H1 (cell line): ENCODE results near the gene ADTRP. TPM values are rescaled to one million over a fixed set of nuclear protein-coding genes. Genes with fewer than 3 reads are reported as not detected.

Experiments used
- CTCF ChIA-PET: fragments of 300-600 bp; sonication (Branson Sonifier 250); formaldehyde crosslinking; loops from one replicate; lab custom pipeline; 2021; ENCODE audit not compliant: partially characterized antibody; lab: Charles Lee
- POLR2A ChIA-PET: fragments of 300-600 bp; sonication (Branson Sonifier 250); formaldehyde crosslinking; loops from one replicate; lab custom pipeline; 2021; ENCODE audit warnings: inconsistent platforms; ENCODE audit not compliant: partially characterized antibody; lab: Charles Lee
- DNase-seq, 2 experiments: peaks; one replicate each; pipeline versions ENCODE4 v3.0.0 to v3.0.0-alpha.2; 2010 to 2022; ENCODE audit warnings: low spot score in 2 of 2, low read depth in 1 of 2, mixed read lengths in 1 of 2
- FAIRE-seq: peaks from 2 replicates; lab custom pipeline; 2011; peaks lifted over from hg19 to GRCh38; lab: Jason Lieb, UNC
- H2AFZ ChIP-seq: 2 replicates; pipeline ENCODE4 v1.8.1; 2012; ENCODE audit warnings: low read length, inconsistent platforms
- H2AK5ac ChIP-seq: 2 replicates; pipeline ENCODE4 v1.6.1; 2013; ENCODE audit warnings: low read depth, low read length
- H2BK120ac ChIP-seq: replicated peaks from 2 replicates; pipeline ENCODE3; 2013; ENCODE audit warnings: low read depth, low read length, inconsistent platforms
- H2BK12ac ChIP-seq: 2 replicates; pipeline ENCODE4 v1.6.1; 2013; ENCODE audit warnings: low read depth, low read length
- H2BK15ac ChIP-seq: 2 replicates; pipeline ENCODE4 v1.6.1; 2013; ENCODE audit warnings: low read length
- H2BK20ac ChIP-seq: 2 replicates; pipeline ENCODE4 v1.6.1; 2013; ENCODE audit warnings: low read length
- H2BK5ac ChIP-seq: 2 replicates; pipeline ENCODE4 v1.6.1; 2013; ENCODE audit warnings: low read depth, low read length
- H3K14ac ChIP-seq: 2 replicates; pipeline ENCODE4 v1.6.1; 2013; ENCODE audit warnings: inconsistent platforms; ENCODE audit not compliant: insufficient read length
- H3K18ac ChIP-seq: 2 replicates; pipeline ENCODE4 v1.6.1; 2013; ENCODE audit warnings: low read length; ENCODE audit errors: extremely low read depth
- H3K23ac ChIP-seq: 2 replicates; pipeline ENCODE4 v1.6.1; 2013; ENCODE audit warnings: inconsistent platforms; ENCODE audit not compliant: insufficient read length
- H3K23me2 ChIP-seq: 2 replicates; pipeline ENCODE4 v1.6.1; 2013; ENCODE audit warnings: low read depth, low read length
- H3K27ac ChIP-seq: 2 replicates; pipeline ENCODE4 v1.6.1; 2011; ENCODE audit warnings: low read depth, low read length, inconsistent platforms
- H3K27me3 ChIP-seq, 4 experiments: replicated peaks in 1 of 4; 1 replicate in 1 of 4; 2 replicates in 3 of 4; pipeline versions ENCODE4 v1.6.1 to v1.8.1; 2011 to 2013; ENCODE audit warnings: low read length in 3 of 4, mild to moderate bottlenecking in 3 of 4, inconsistent platforms in 2 of 4, mixed read lengths in 2 of 4, moderate library complexity in 1 of 4; ENCODE audit not compliant: control insufficient read depth in 3 of 4, insufficient read depth in 3 of 4; ENCODE audit errors: extremely low read depth in 1 of 4
- H3K36me3 ChIP-seq, 4 experiments: 2 replicates each; pipeline versions ENCODE4 v1.6.1 to v1.8.1; 2011 to 2013; ENCODE audit warnings: mild to moderate bottlenecking in 4 of 4, low read length in 3 of 4, moderate library complexity in 2 of 4, control low read depth in 1 of 4, inconsistent platforms in 1 of 4; ENCODE audit not compliant: insufficient read depth in 4 of 4, control insufficient read depth in 2 of 4
- H3K4ac ChIP-seq: replicated peaks from 2 replicates; pipeline ENCODE3; 2013; ENCODE audit warnings: low read length, low read depth, mixed read lengths, inconsistent platforms; ENCODE audit not compliant: insufficient read length
- H3K4me1 ChIP-seq, 4 experiments: replicated peaks in 1 of 4; 1 replicate in 1 of 4; 2 replicates in 3 of 4; pipeline versions ENCODE4 v1.6.1 to v1.8.1; 2011 to 2013; ENCODE audit warnings: low read length in 3 of 4, inconsistent platforms in 2 of 4, mixed read lengths in 1 of 4; ENCODE audit not compliant: insufficient read depth in 4 of 4, control insufficient read depth in 3 of 4
- H3K4me2 ChIP-seq, 2 experiments: 2 replicates each; pipeline versions ENCODE4 v1.6.1 to v1.8.1; 2011 to 2013; ENCODE audit warnings: low read depth in 2 of 2, low read length in 2 of 2, control low read depth in 1 of 2, inconsistent platforms in 1 of 2, mild to moderate bottlenecking in 1 of 2; ENCODE audit not compliant: insufficient read depth in 1 of 2
- H3K4me3 ChIP-seq, 4 experiments: fragments of 200-600, 300-600 bp in 1 of 4; sonication (generic), shearing (Covaris generic), sonication (Bioruptor Twin) in 1 of 4; 2 replicates each; pipeline versions ENCODE4 v1.5.1 to v1.8.1; 2011 to 2016; ENCODE audit warnings: low read length in 4 of 4, low read depth in 3 of 4, control low read depth in 2 of 4, inconsistent platforms in 2 of 4, mild to moderate bottlenecking in 2 of 4, mixed read lengths in 1 of 4, moderate library complexity in 1 of 4; ENCODE audit not compliant: insufficient read depth in 2 of 4; ENCODE audit errors: extremely low read depth in 1 of 4
- H3K56ac ChIP-seq: replicated peaks from 2 replicates; pipeline ENCODE3; 2013; ENCODE audit warnings: low read depth, mild to moderate bottlenecking, mixed read lengths, low read length, inconsistent platforms; ENCODE audit not compliant: insufficient read length
- H3K79me1 ChIP-seq: 2 replicates; pipeline ENCODE4 v1.6.1; 2013; ENCODE audit warnings: low read depth, low read length, control low read depth
- H3K79me2 ChIP-seq, 2 experiments: 2 replicates each; pipeline versions ENCODE4 v1.6.1 to v1.8.1; 2012 to 2013; ENCODE audit warnings: low read length in 2 of 2, mild to moderate bottlenecking in 2 of 2, inconsistent platforms in 1 of 2; ENCODE audit not compliant: insufficient read depth in 2 of 2, control insufficient read depth in 1 of 2
- H3K9ac ChIP-seq, 4 experiments: replicated peaks in 1 of 4; 1 replicate in 1 of 4; 2 replicates in 3 of 4; pipeline versions ENCODE4 v1.6.1 to v1.8.1; 2011 to 2013; ENCODE audit warnings: low read depth in 3 of 4, low read length in 3 of 4, control low read depth in 2 of 4, mild to moderate bottlenecking in 2 of 4, moderate library complexity in 2 of 4, inconsistent platforms in 1 of 4; ENCODE audit errors: extremely low read depth in 1 of 4
- H3K9me3 ChIP-seq, 2 experiments: 2 replicates each; pipeline versions ENCODE4 v1.6.1 to v1.8.1; 2012 to 2013; ENCODE audit warnings: mild to moderate bottlenecking in 2 of 2, moderate library complexity in 2 of 2, control low read depth in 1 of 2, inconsistent platforms in 1 of 2, low read depth in 1 of 2, low read length in 1 of 2, mixed read lengths in 1 of 2; ENCODE audit not compliant: insufficient read depth in 2 of 2
- H4K20me1 ChIP-seq, 2 experiments: replicated peaks in 1 of 2; 2 replicates each; pipeline versions ENCODE3 to v1.8.1; 2011 to 2013; ENCODE audit warnings: inconsistent platforms in 2 of 2, low read length in 2 of 2, mild to moderate bottlenecking in 1 of 2; ENCODE audit not compliant: insufficient read depth in 2 of 2, control insufficient read depth in 1 of 2
- H4K5ac ChIP-seq: 2 replicates; pipeline ENCODE4 v1.6.1; 2013; ENCODE audit warnings: low read length, low read depth, mixed read lengths, inconsistent platforms; ENCODE audit not compliant: insufficient read length
- H4K8ac ChIP-seq: 2 replicates; pipeline ENCODE4 v1.8.0; 2013; ENCODE audit warnings: mild to moderate bottlenecking, moderate library complexity, low read length, inconsistent platforms; ENCODE audit not compliant: insufficient read depth; ENCODE audit errors: extremely low read depth
- H4K91ac ChIP-seq: replicated peaks from 2 replicates; pipeline ENCODE3; 2013; ENCODE audit warnings: low read length, mixed read lengths, inconsistent platforms; ENCODE audit not compliant: insufficient read length
- CTCF ChIP-seq, 3 experiments: IDR thresholded peaks; 1 replicate in 2 of 3; 2 replicates in 1 of 3; pipeline versions ENCODE4 v1.5.1 to v1.6.1; 2011; ENCODE audit warnings: low read length in 3 of 3, mild to moderate bottlenecking in 3 of 3, inconsistent platforms in 2 of 3, low read depth in 1 of 3, moderate library complexity in 1 of 3; ENCODE audit not compliant: insufficient read depth in 1 of 3; ENCODE audit errors: control extremely low read depth in 1 of 3
- RAD21 ChIP-seq, 2 experiments: IDR thresholded peaks in 1 of 2; conservative IDR thresholded peaks in 1 of 2; 2 replicates each; pipeline ENCODE4 v1.6.1; 2011; ENCODE audit warnings: low read depth in 2 of 2, low read length in 2 of 2, improper control_type of control experiment in 1 of 2, inconsistent platforms in 1 of 2, mild to moderate bottlenecking in 1 of 2, moderate library complexity in 1 of 2
- SIX5 ChIP-seq: IDR thresholded peaks from 2 replicates; pipeline ENCODE4 v1.6.1; 2011; ENCODE audit warnings: mild to moderate bottlenecking, low read depth, low read length
- SP4 ChIP-seq: IDR thresholded peaks from 2 replicates; pipeline ENCODE4 v1.6.1; 2012; ENCODE audit warnings: low read length, inconsistent platforms
- TCF12 ChIP-seq: IDR thresholded peaks from 2 replicates; pipeline ENCODE4 v1.6.1; 2011; ENCODE audit warnings: low read depth, mild to moderate bottlenecking, low read length
- TEAD4 ChIP-seq: IDR thresholded peaks from 2 replicates; pipeline ENCODE4 v1.6.1; 2012; ENCODE audit warnings: low read depth, low read length, inconsistent platforms, mixed read lengths
- USF2 ChIP-seq: IDR thresholded peaks from 2 replicates; pipeline ENCODE4 v1.6.1; 2011; ENCODE audit warnings: low read length, improper control_type of control experiment
- WGBS, 2 experiments: shearing (Covaris generic) in 1 of 2; methylation state at CpG; one replicate each; pipeline versions ENCODE4 v1.1.6 to v1.1.7; 2013 to 2015; ENCODE audit warnings: low lambda C conversion rate in 2 of 2, mixed read lengths in 2 of 2, inconsistent platforms in 1 of 2, low coverage in 1 of 2, missing lambda C conversion rate in 1 of 2; ENCODE audit not compliant: insufficient replicate concordance in 2 of 2, insufficient coverage in 1 of 2, insufficient read length in 1 of 2; ENCODE audit errors: extremely low coverage in 1 of 2, missing lambda C conversion rate in 1 of 2; 5-methylcytosine and 5-hydroxymethylcytosine counted together
- polyA plus RNA-seq, 7 experiments: library from polyadenylated mRNA; depleted of rRNA in 3 of 7; stranded (reverse) in 5 of 7; unstranded in 2 of 7; fragments of >200 nt in 5 of 7; fragments of 200-250 nt in 2 of 7; gene quantifications; 1 replicate in 5 of 7; 2 replicates in 1 of 7; 4 replicates in 1 of 7; pipeline versions ENCODE4 v1.2.1 to v1.2.3, GENCODE V29; 2011 to 2013; ENCODE audit warnings: missing spikeins in 2 of 7, mixed read lengths in 2 of 7
- total RNA-seq: library from RNA; stranded (reverse); fragmentation: NEBNext Ultra II Directional; extraction: Animal tissue kit (Norgen Biotek cat#: 25700); gene quantifications from 2 replicates; pipeline ENCODE4 v1.2.1, GENCODE V29; 2021

ADTRP gene
- total and polyA plus RNA-seq, 2 of the 8 experiments (the other 6 are each of a cell fraction or from before 2014, with no cell fraction given), result 0.08 to 0.45 TPM

- 89% methylated on average over 12 of the region's 12 CpGs; no CpG with 5 or more reads in 1 of the 2 experiments for WGBS, 2 experiments
- Histone ChIP-seq H2BK12ac (no peak overlapping the region), H4K8ac (no peak overlapping the region), H3K27ac (no peak overlapping the region), H4K20me1 (no peaks in the 10 kb centered on the region), H3K4me1 (no peaks in the 10 kb centered on the region; a peak in 1 of 7 replicates), H3K79me2 (no peaks in the 10 kb centered on the region), H2AK5ac (no peak overlapping the region), H3K4me2 (no peak overlapping the region), H3K27me3 (no peaks in the 10 kb centered on the region; a peak in 1 of 7 replicates), H3K4me3 (no peak overlapping the region), H4K5ac (no peak overlapping the region), H3K4ac (no peak overlapping the region), H3K9ac (no peak overlapping the region), H3K79me1 (no peaks in the 10 kb centered on the region), H2BK15ac (no peak overlapping the region), H4K91ac (no peak overlapping the region), H2BK120ac (no peak overlapping the region), H2BK5ac (no peak overlapping the region), H3K23me2 (no peaks in the 10 kb centered on the region; the same call in 1 of the 2 replicates), H3K56ac (no peak overlapping the region), H3K9me3 (no peaks in the 10 kb centered on the region), H3K18ac (no peak overlapping the region), H3K23ac (no peak overlapping the region), H2BK20ac (no peak overlapping the region), H3K14ac (no peak overlapping the region), H3K36me3 (no peaks in the 10 kb centered on the region), H2AFZ (no peak overlapping the region)
- TF ChIP-seq SIX5 (no peak), SP4 (no peak), TCF12 (no peak), USF2 (no peak), CTCF (IDR thresholded peaks at IDR 0.05; ENCODE audit: control extremely low read depth in 1 of 3, insufficient read depth in 1 of 3, low read depth in 1 of 3, low read length in 3 of 3) (no peak), TEAD4 (no peak), RAD21 (IDR thresholded peaks at IDR 0.05 in 1 of 2, conservative IDR thresholded peaks at IDR 0.05 in 1 of 2; ENCODE audit: low read depth in 2 of 2, low read length in 2 of 2) (no peak)
- ChIA-PET CTCF (interaction anchor here (1.1 to 1.8 kb wide), 6 partner anchors 9 to 751 kb away, joined by 3 to 5 read pairs (median 4); no protein-coding TSS in a partner anchor), POLR2A (no interaction called here)
- DNase-seq (no peak), FAIRE-seq (no peak)
Measured at GRCh38 chr6:11732036-11732631, 46.5 kb downstream of the ADTRP start.
